NCI-H510A (cell line): Measurements from ENCODE around the gene DNMBP.
A peak's percentile ranks its signal among the peaks of the same experiment; 100 is the strongest.
"Not testable (repeated sequence)": the region's sequence is repeated elsewhere in the genome, so short reads cannot be mapped to it uniquely, and the experiment has no call there.

Experiments used
- DNase-seq: peaks from one replicate; lab custom pipeline; 2025; lab: John Stamatoyannopoulos, UW

DNMBP gene

GRCh38 chr10:99859585-99859984 lies 150.2 kb downstream of the DNMBP start:
- DNase-seq, result peak; percentile 14

- no peak for DNase-seq
Measured at GRCh38 chr10:99858849-99859248, 150.9 kb downstream of the DNMBP start.

DNA sequence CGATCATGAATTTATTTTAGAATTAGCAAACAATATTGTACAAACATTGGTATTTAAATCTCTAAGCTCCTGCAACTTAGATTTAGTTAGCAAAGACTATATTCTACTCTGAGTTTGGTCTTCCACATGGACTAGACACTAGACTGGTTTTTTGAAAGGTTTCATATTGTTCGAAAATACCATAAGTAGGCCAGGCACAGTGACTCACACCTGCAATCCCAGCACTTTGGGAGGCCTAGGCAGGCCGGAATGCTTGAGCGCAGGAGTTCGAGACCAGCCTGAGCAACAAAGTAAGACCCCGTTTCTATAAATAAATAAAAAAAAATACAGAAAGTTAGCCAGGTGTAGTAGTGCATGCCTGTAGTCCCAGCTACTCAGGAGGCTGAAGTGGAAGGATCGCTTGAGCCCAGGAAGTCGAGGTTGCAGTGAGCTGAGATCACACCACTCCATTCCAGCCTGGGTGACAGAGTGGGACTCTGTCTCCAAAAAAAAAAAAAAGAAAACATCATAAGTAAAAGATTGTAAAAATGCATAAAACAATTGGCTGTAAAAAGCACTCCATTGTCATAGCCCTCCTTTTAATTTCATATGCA lies 154.2 kb downstream of the DNMBP start:
- no peak for DNase-seq

GRCh38 chr10:99854860-99855259 lies 154.9 kb downstream of the DNMBP start:
- peak; percentile 22 for DNase-seq

- DNase-seq, result no peak
Measured at GRCh38 chr10:99853655-99854054, 156.1 kb downstream of the DNMBP start.

- DNase-seq, result no peak
Measured at GRCh38 chr10:99852481-99853213, 157.1 kb downstream of the DNMBP start.

GRCh38 chr10:99851825-99852224 lies 157.9 kb downstream of the DNMBP start:
- DNase-seq, result no peak

- DNase-seq, result no peak
Measured at GRCh38 chr10:99850767-99851340, 158.9 kb downstream of the DNMBP start.

- no peak for DNase-seq
Measured at GRCh38 chr10:99850021-99850766, 159.6 kb downstream of the DNMBP start.

DNA sequence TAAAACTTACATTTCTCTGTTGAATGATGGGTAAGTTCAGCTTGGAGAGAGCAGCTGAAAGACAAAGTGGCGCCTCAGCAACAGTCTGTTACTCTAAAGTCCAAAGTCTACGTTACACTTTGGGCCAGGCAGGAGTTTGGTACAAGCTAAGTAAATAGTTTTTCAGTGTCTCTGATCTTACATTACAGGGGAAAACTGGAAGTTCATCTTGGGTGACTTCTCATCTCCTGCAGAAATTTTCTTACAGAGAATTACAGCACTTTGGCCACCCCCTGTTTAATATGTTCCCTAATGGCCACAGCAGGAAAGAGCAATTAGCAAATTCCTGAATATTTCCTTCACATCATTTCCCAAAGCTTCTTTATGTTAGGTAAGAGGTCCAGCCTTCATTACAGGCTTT lies 160.2 kb downstream of the DNMBP start:
- no peak for DNase-seq

DNA sequence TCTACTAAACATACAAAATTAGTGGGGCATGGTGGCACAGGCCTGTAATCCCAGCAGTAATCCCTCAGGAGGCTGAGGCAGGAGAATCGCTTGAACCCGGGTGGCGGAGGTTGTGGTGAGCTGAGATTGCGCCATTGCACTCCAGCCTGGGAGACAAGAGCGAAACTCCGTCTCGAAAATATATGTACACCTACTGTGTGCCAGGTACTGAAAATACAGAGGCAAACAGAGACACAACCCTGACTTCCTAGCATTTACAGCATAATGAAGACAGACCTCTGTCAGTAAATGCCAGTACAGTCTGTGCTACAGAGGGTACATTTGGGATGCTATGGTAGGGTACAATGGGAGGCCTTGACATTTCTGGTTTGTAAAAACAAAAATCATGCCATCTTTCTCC lies 160.7 kb downstream of the DNMBP start:
- no peak for DNase-seq

DNA sequence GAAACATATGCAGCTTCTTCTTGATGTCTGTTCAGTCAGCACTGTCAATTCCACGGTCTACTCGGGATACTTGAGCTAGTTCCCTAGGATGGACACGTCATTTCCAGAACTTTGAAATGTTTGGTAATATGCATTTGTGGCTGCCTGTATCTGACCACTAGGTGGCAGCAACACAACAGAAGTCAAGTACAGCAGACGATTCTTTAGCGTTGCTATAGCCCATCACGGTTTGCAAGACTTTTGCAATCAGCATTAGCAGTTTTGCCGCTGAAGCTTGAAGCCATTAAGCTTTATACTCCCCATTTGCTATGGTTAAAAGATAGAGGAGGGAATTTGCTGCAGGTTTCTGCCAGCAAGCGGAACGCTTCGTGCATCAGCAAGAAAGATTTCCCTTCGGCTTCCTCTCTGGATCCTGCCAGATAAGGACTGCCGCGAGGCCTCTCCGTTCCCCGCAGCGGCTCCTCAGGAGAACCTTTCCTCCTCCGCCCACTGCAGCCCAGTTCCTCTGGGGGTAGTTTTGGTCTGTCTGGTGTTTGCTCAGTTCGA lies 163.8 kb downstream of the DNMBP start:
- peak; percentile 41 for DNase-seq

GRCh38 chr10:99844433-99844955 lies 165.3 kb downstream of the DNMBP start:
- DNase-seq, result no peak

DNA sequence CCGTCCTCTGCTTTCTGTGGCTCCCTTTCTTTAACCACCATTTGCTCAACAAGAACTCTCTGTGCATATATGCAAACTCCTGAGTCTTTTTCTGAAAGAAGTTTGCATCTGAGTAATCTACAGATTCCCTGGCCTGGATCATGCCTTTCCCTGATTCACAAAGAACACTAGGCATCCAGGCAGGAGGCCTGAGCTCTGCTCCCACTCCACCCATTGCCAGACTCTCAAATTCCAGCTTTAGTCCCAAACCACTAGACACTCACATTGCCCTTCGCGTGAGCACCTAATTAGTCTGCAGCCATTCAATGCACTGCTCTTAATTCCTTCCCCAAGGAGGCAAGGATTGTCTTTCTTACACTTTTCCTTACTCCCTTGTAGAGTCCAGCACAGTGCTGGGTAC lies 166.4 kb downstream of the DNMBP start:
- DNase-seq, result no peak

GRCh38 chr10:99841746-99842145 lies 168.0 kb downstream of the DNMBP start:
- DNase-seq, result no peak

- not testable (repeated sequence) for DNase-seq
Measured at GRCh38 chr10:99840859-99841258, 168.9 kb downstream of the DNMBP start.

- DNase-seq, result no peak
Measured at GRCh38 chr10:99836711-99837110, 173.0 kb downstream of the DNMBP start.

DNA sequence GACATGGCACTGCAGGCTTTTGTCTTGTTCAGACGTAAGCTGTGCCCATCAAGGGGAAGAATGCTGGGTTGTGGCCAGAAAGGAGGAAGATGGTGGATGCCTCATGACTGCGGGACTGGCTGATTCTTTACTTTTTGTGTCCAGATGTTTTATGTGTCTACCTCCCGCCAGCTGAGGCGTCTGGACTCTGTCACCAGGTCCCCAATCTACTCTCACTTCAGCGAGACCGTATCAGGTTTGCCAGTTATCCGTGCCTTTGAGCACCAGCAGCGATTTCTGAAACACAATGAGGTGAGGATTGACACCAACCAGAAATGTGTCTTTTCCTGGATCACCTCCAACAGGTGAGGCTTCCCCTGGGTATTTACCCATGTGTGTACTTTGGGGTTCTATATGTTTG lies 173.8 kb downstream of the DNMBP start:
- DNase-seq, result no peak

DNA sequence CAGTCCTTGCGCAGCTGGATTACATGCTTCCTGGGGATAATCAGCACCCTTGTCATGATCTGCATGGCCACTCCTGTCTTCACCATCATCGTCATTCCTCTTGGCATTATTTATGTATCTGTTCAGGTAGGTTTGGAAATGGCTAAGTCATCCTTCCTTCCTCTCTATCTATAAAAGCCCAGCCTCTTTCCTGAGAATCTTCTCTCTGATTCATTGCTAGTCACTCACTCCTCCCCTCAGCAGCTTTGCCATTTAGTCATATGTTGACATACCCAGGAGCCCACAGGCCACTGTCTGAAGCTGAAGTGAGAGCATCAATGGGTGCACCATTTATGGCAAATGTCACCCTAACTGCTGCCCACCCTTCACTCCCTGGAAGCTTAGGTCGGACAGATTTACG lies 175.3 kb downstream of the DNMBP start:
- no peak for DNase-seq

DNA sequence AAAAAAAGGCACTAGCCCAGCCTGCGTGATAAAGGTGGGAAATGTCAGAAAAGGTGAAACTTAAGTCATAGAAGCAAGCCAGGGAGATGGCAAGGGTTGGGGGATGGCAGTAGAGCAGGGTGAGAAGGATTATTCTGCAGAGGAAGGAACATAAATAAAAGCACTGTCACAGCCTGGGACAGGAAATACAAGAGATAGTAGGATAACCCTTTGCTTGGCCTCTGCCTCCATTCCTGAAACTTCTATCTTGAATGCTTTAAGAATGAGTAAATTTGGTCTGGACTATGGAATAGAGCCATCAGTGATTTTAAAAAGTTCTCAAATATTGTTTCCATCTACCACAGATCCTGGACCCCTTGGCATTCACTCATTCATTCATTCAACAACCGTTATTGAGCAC lies 177.3 kb downstream of the DNMBP start:
- DNase-seq, result no peak

- no peak for DNase-seq
Measured at GRCh38 chr10:99828464-99828863, 181.3 kb downstream of the DNMBP start.

- DNase-seq, result no peak
Measured at GRCh38 chr10:99827936-99828335, 181.8 kb downstream of the DNMBP start.
